ENCODE results near the gene PHF1. TPM values are rescaled to one million over a fixed set of nuclear protein-coding genes. Genes with fewer than 3 reads are reported as not detected.

The PHF1 gene
- total RNA-seq, 2 experiments from 2014 or later: 31.9 to 32.6 TPM

GRCh38 chr6:33427585-33428223 is 16.9 kb downstream of the PHF1 start:
- peak; percentile 68 for DNase-seq
- ATAC-seq: no peak
- peaks cover 69% of the 10 kb centered on the region for H3K4me1 Mint-ChIP-seq (ENCODE audit: low read depth)
- no peaks in the 10 kb centered on the region for H3K27me3 Mint-ChIP-seq
- POLR2A ChIA-PET: no interaction called here
- peak overlapping the region; percentile 90 for H3K27ac Mint-ChIP-seq
- intact Hi-C loops (cut with micrococcal nuclease): loop anchor here (5.0 to 10.0 kb wide), 2 partner anchors 35 to 147 kb away; partner anchors contain the start of gene KIFC1
- CTCF ChIA-PET: no interaction called here
- peaks cover 26% of the 10 kb centered on the region for H3K36me3 Mint-ChIP-seq (ENCODE audit: low read depth)
- no peaks in the 10 kb centered on the region for H3K9me3 Mint-ChIP-seq
- TF ChIP-seq CTCF (IDR thresholded peaks at IDR 0.05): no peak
- peak overlapping the region; percentile 88 for H3K4me3 Mint-ChIP-seq

GRCh38 chr6:33428224-33428965 is 17.6 kb downstream of the PHF1 start:
- H3K27me3 Mint-ChIP-seq: no peaks in the 10 kb centered on the region
- POLR2A ChIA-PET: interaction anchor here (1.0 to 3.4 kb wide), 8 partner anchors 10 to 151 kb away, joined by 3 to 46 read pairs (median 4); partner anchors contain the start of genes B3GALT4, CUTA, SYNGAP1 and WDR46

GRCh38 chr6:33428966-33429749 is 18.3 kb downstream of the PHF1 start:
- ChIA-PET POLR2A (interaction anchor here (0.5 to 3.4 kb wide), 11 partner anchors 9 to 152 kb away, joined by 3 to 46 read pairs (median 3); partner anchors contain the start of genes B3GALT4, CUTA, SYNGAP1 and WDR46), CTCF (interaction anchor here (0.6 to 1.9 kb wide), 7 partner anchors 11 to 158 kb away, joined by 3 to 5 read pairs (median 4); partner anchors contain the start of genes CUTA, RPS18 and VPS52)
- ATAC-seq: no peak
- no peaks in the 10 kb centered on the region for H3K9me3 Mint-ChIP-seq
- TF ChIP-seq CTCF (IDR thresholded peaks at IDR 0.05): no peak
- intact Hi-C loops (cut with micrococcal nuclease): loop anchor here (5.0 to 10.0 kb wide), 2 partner anchors 37 to 146 kb away; partner anchors contain the start of gene KIFC1
- H3K36me3 Mint-ChIP-seq (ENCODE audit: low read depth): peaks cover 22% of the 10 kb centered on the region
- peak overlapping the region; percentile 88 for H3K4me3 Mint-ChIP-seq
- no peaks in the 10 kb centered on the region for H3K27me3 Mint-ChIP-seq
- DNase-seq: no peak
- peak overlapping the region; percentile 91 for H3K27ac Mint-ChIP-seq
- H3K4me1 Mint-ChIP-seq (ENCODE audit: low read depth): peaks cover 69% of the 10 kb centered on the region

More at GRCh38 chr6:33428224-33428965, 17.6 kb downstream of the PHF1 start:
- CTCF ChIA-PET: interaction anchor here (0.6 to 1.1 kb wide), 6 partner anchors 10 to 157 kb away, joined by 3 to 5 read pairs (median 4); partner anchors contain the start of genes CUTA, RPS18 and VPS52
- ATAC-seq (no peak), DNase-seq (peak; percentile 54)
- Mint-ChIP-seq H3K4me3 (peak overlapping the region; percentile 88), H3K36me3 (ENCODE audit: low read depth) (peaks cover 27% of the 10 kb centered on the region), H3K27ac (peak overlapping the region; percentile 91), H3K9me3 (no peaks in the 10 kb centered on the region), H3K4me1 (ENCODE audit: low read depth) (peaks cover 71% of the 10 kb centered on the region)
- intact Hi-C loops (cut with micrococcal nuclease): loop anchor here (5.0 to 10.0 kb wide), 2 partner anchors 36 to 146 kb away; partner anchors contain the start of gene KIFC1
- TF ChIP-seq CTCF (IDR thresholded peaks at IDR 0.05): peak; percentile 76

GRCh38 chr6:33429750-33430052 is 18.9 kb downstream of the PHF1 start:
- Mint-ChIP-seq H3K4me3 (peak overlapping the region; percentile 88), H3K27ac (peak overlapping the region; percentile 91), H3K4me1 (ENCODE audit: low read depth) (peaks cover 64% of the 10 kb centered on the region), H3K36me3 (ENCODE audit: low read depth) (peaks cover 17% of the 10 kb centered on the region), H3K27me3 (no peaks in the 10 kb centered on the region), H3K9me3 (no peaks in the 10 kb centered on the region)
- peak; percentile 28 for DNase-seq
- ChIA-PET POLR2A (interaction anchor here (0.6 to 3.4 kb wide), 7 partner anchors 12 to 153 kb away, joined by 3 to 46 read pairs (median 4); partner anchors contain the start of genes B3GALT4, CUTA, SYNGAP1 and WDR46), CTCF (interaction anchor here (1.6 to 2.1 kb wide), 3 partner anchors 11 to 149 kb away, joined by 4 to 11 read pairs (median 5); no protein-coding TSS in a partner anchor)
- ATAC-seq: no peak
- no peak for TF ChIP-seq CTCF (IDR thresholded peaks at IDR 0.05)
- intact Hi-C loops (cut with micrococcal nuclease): loop anchor here (5.0 to 10.0 kb wide), 2 partner anchors 37 to 145 kb away; partner anchors contain the start of gene KIFC1

All from activated CD8-positive, alpha-beta T cell treated with anti-CD3 and anti-CD28 coated beads for 36 hours (primary cell).